Tibial artery (tissue), 4 donors: Measurements from ENCODE around the gene ZNF597.

ENCODE experiments used
- DNase-seq, 2 donors: peaks; one replicate each; pipeline ENCODE4 v3.0.0-alpha.2; 2019
- H3K27ac ChIP-seq, 2 donors: fragments of 200-600 bp; sonication (generic) in 1 of 2; 1 replicate in 1 of 2; 2 replicates in 1 of 2; pipeline ENCODE4 v1.5.1; 2018 to 2019; ENCODE audit warnings: mild to moderate bottlenecking in 1 of 2
- H3K27me3 ChIP-seq, 2 donors: fragments of 200-600 bp; sonication (generic) in 1 of 2; one replicate each; pipeline versions ENCODE4 v1.5.1 to v1.6.0; 2016 to 2019
- H3K36me3 ChIP-seq, 3 donors: fragments of 200-600 bp; sonication (generic) in 2 of 3; one replicate each; pipeline ENCODE4 v1.5.1; 2016 to 2019; ENCODE audit warnings: mild to moderate bottlenecking in 2 of 3
- H3K4me1 ChIP-seq, 4 donors: fragments of 200-600 bp; sonication (generic) in 2 of 4; 1 replicate in 3 of 4; 2 replicates in 1 of 4; pipeline ENCODE4 v1.5.1; 2016 to 2019
- H3K4me3 ChIP-seq, 2 donors: fragments of 200-600 bp; sonication (generic) in 1 of 2; 1 replicate in 1 of 2; 2 replicates in 1 of 2; pipeline ENCODE4 v1.5.1; 2018 to 2019; ENCODE audit warnings: mild to moderate bottlenecking in 2 of 2
- H3K9me3 ChIP-seq, 3 donors: fragments of 200-600 bp; sonication (generic) in 1 of 3; one replicate each; pipeline ENCODE4 v1.5.1; 2016 to 2019
- CTCF ChIP-seq, 2 experiments: fragments of 200-600 bp in 1 of 2; fragments of 450-650 bp in 1 of 2; IDR thresholded peaks; one replicate each; pipeline ENCODE4 v1.5.1; 2017 to 2019; ENCODE audit warnings: antibody characterized with exemption in 2 of 2, mild to moderate bottlenecking in 1 of 2, moderate library complexity in 1 of 2
- intact Hi-C: fragments of 100-400 bp; cut with DNase I; formaldehyde crosslinking; loops from one replicate; pipeline ENCODE4 v1.15.0; 2023; ENCODE audit warnings: low total_unique reads

The ZNF597 gene

GRCh38 chr16:3434373-3434772 lies 8.9 kb downstream of the ZNF597 start:
- Histone ChIP-seq H3K4me1 (no peaks in the 10 kb centered on the region), H3K9me3 (peaks cover 0 to 8% (median 8%) of the 10 kb centered on the region in 3 donors), H3K36me3 (peaks cover 23 to 35% (median 32%) of the 10 kb centered on the region in 3 donors), H3K27ac (no peak overlapping the region), H3K4me3 (no peak overlapping the region), H3K27me3 (no peaks in the 10 kb centered on the region)
- no peak for DNase-seq
- no peak for TF ChIP-seq CTCF (IDR thresholded peaks at IDR 0.05)
- intact Hi-C loops: no loop called here

GRCh38 chr16:3431779-3432219 lies 11.5 kb downstream of the ZNF597 start:
- Histone ChIP-seq H3K36me3 (peaks cover 14 to 24% (median 19%) of the 10 kb centered on the region in 3 donors), H3K9me3 (no peaks in the 10 kb centered on the region), H3K4me3 (peak overlapping the region; percentile 14 to 20), H3K27me3 (no peaks in the 10 kb centered on the region), H3K27ac (no peak overlapping the region), H3K4me1 (no peaks in the 10 kb centered on the region)
- no peak for TF ChIP-seq CTCF (IDR thresholded peaks at IDR 0.05)
- peak in 1 of 2 donors; percentile 24 for DNase-seq
- intact Hi-C loops: no loop called here

GRCh38 chr16:3413730-3414379 lies 29.4 kb downstream of the ZNF597 start:
- no peak overlapping the region for H3K27ac ChIP-seq
- no peak for DNase-seq
- no peak for TF ChIP-seq CTCF (IDR thresholded peaks at IDR 0.05)
- no peaks in the 10 kb centered on the region for H3K27me3 ChIP-seq
- peaks cover 22 to 26% (median 23%) of the 10 kb centered on the region in 3 donors for H3K36me3 ChIP-seq
- intact Hi-C loops: no loop called here
- no peak overlapping the region for H3K4me3 ChIP-seq
- peaks cover 34 to 80% (median 75%) of the 10 kb centered on the region in 3 donors for H3K9me3 ChIP-seq
- no peaks in the 10 kb centered on the region for H3K4me1 ChIP-seq

GRCh38 chr16:3408561-3409197 lies 34.6 kb downstream of the ZNF597 start:
- intact Hi-C loops: no loop called here
- DNase-seq: no peak
- no peaks in the 10 kb centered on the region for H3K27me3 ChIP-seq
- no peak overlapping the region for H3K4me3 ChIP-seq
- no peak for TF ChIP-seq CTCF (IDR thresholded peaks at IDR 0.05)
- H3K9me3 ChIP-seq: peaks cover 42 to 94% (median 74%) of the 10 kb centered on the region in 3 donors
- H3K4me1 ChIP-seq: peaks cover 0 to 3% (median 3%) of the 10 kb centered on the region in 4 donors
- no peak overlapping the region for H3K27ac ChIP-seq
- H3K36me3 ChIP-seq: peaks cover 74 to 77% (median 75%) of the 10 kb centered on the region in 3 donors

GRCh38 chr16:3401719-3402397 lies 41.4 kb downstream of the ZNF597 start:
- intact Hi-C loops: loop anchor here (1.0 kb wide), 1 partner anchor 56 kb away; no protein-coding TSS in a partner anchor
- Histone ChIP-seq H3K27me3 (no peaks in the 10 kb centered on the region), H3K4me1 (peaks cover 0 to 35% (median 24%) of the 10 kb centered on the region in 4 donors), H3K27ac (peak overlapping the region; percentile 90 to 92), H3K9me3 (peaks cover 0 to 37% (median 25%) of the 10 kb centered on the region in 3 donors), H3K36me3 (peaks cover 52 to 56% (median 53%) of the 10 kb centered on the region in 3 donors), H3K4me3 (peak overlapping the region; percentile 90 to 96)
- DNase-seq: no peak
- no peak for TF ChIP-seq CTCF (IDR thresholded peaks at IDR 0.05)
